ENCODE data around the gene KCNS1.

KCNS1 gene

GRCh38 chr20:45080867-45081624 lies 19.9 kb downstream of the KCNS1 start:
- no peak overlapping the region for H2AFZ ChIP-seq (ENCODE audit: low read length)
- H3K4me1 ChIP-seq (ENCODE audit: insufficient read depth, low read length, severe bottlenecking): no peaks in the 10 kb centered on the region
- H3K27me3 ChIP-seq (ENCODE audit: insufficient read depth, low read length): no peaks in the 10 kb centered on the region
- H3K27ac ChIP-seq (ENCODE audit: low read depth, low read length, poor library complexity, severe bottlenecking): no peak overlapping the region
- no peaks in the 10 kb centered on the region for H3K9me2 ChIP-seq (ENCODE audit: low read depth, low read length)
- no peak overlapping the region for H3K4me3 ChIP-seq (ENCODE audit: low read depth, low read length, poor library complexity, severe bottlenecking)
- H3K79me2 ChIP-seq (ENCODE audit: insufficient read depth, low read length): no peaks in the 10 kb centered on the region
- TF ChIP-seq EZH2 (IDR thresholded peaks at IDR 0.05; ENCODE audit: borderline replicate concordance, low read length): no peak
- TF ChIP-seq CTCF (IDR thresholded peaks at IDR 0.05; ENCODE audit: low read length): peak; percentile 35
- H3K4me2 ChIP-seq (ENCODE audit: low read length): no peak overlapping the region
- H3K9me3 ChIP-seq (ENCODE audit: low read length): 0 out of 2 replicates have a peak, but pooled peaks cover 3% of the 10 kb centered on the region
- no peak overlapping the region for H3K9ac ChIP-seq (ENCODE audit: low read length)
- no peaks in the 10 kb centered on the region for H4K20me1 ChIP-seq (ENCODE audit: insufficient read depth, low read length)
- no peaks in the 10 kb centered on the region for H3F3A ChIP-seq (ENCODE audit: insufficient read depth, low read length)
- H3K36me3 ChIP-seq (ENCODE audit: insufficient read depth, low read length): peaks cover 80% of the 10 kb centered on the region

- no peaks in the 10 kb centered on the region for H4K20me1 ChIP-seq (ENCODE audit: insufficient read depth, low read length)
- no peaks in the 10 kb centered on the region for H3K9me2 ChIP-seq (ENCODE audit: low read depth, low read length)
- H3K4me1 ChIP-seq (ENCODE audit: insufficient read depth, low read length, severe bottlenecking): no peaks in the 10 kb centered on the region
- H2AFZ ChIP-seq (ENCODE audit: low read length): no peak overlapping the region
- TF ChIP-seq EZH2 (IDR thresholded peaks at IDR 0.05; ENCODE audit: borderline replicate concordance, low read length): no peak
- TF ChIP-seq CTCF (IDR thresholded peaks at IDR 0.05; ENCODE audit: low read length): no peak
- H3K4me3 ChIP-seq (ENCODE audit: low read depth, low read length, poor library complexity, severe bottlenecking): no peak overlapping the region
- no peak overlapping the region for H3K4me2 ChIP-seq (ENCODE audit: low read length)
- H3K79me2 ChIP-seq (ENCODE audit: insufficient read depth, low read length): no peaks in the 10 kb centered on the region
- peaks cover 96% of the 10 kb centered on the region for H3K36me3 ChIP-seq (ENCODE audit: insufficient read depth, low read length)
- 0 out of 2 replicates have a peak, but pooled peaks cover 2% of the 10 kb centered on the region for H3K9me3 ChIP-seq (ENCODE audit: low read length)
- H3F3A ChIP-seq (ENCODE audit: insufficient read depth, low read length): no peaks in the 10 kb centered on the region
- no peak overlapping the region for H3K27ac ChIP-seq (ENCODE audit: low read depth, low read length, poor library complexity, severe bottlenecking)
- H3K9ac ChIP-seq (ENCODE audit: low read length): no peak overlapping the region
- H3K27me3 ChIP-seq (ENCODE audit: insufficient read depth, low read length): no peaks in the 10 kb centered on the region
These were observed 23.4 kb downstream of the KCNS1 start for GRCh38 chr20:45077559-45077958.

DNA sequence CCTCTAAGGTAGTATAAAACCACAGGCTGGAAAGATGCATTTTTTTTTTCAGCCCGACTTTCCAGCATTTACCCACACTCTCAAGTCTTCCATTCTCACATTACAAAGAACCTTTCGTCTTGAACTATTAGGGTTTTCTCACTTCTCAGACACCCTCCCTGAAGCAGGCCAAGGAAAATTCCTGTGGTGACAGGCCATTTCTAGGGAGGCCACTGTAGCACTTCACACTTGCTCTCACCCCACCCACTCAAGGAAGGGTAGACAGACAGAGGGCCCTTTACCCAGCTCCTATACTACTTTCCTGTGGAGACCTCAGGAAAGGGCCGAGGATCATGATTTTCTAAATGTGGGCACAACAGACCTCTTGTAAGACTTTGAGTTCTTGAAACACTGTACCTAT lies 27.7 kb downstream of the KCNS1 start:
- no peaks in the 10 kb centered on the region for H3F3A ChIP-seq (ENCODE audit: insufficient read depth, low read length)
- no peaks in the 10 kb centered on the region for H3K79me2 ChIP-seq (ENCODE audit: insufficient read depth, low read length)
- H3K27ac ChIP-seq (ENCODE audit: low read depth, low read length, poor library complexity, severe bottlenecking): no peak overlapping the region
- H3K27me3 ChIP-seq (ENCODE audit: insufficient read depth, low read length): no peaks in the 10 kb centered on the region
- no peaks in the 10 kb centered on the region for H3K9me2 ChIP-seq (ENCODE audit: low read depth, low read length)
- H3K9me3 ChIP-seq (ENCODE audit: low read length): no peaks in the 10 kb centered on the region
- H3K36me3 ChIP-seq (ENCODE audit: insufficient read depth, low read length): peaks cover 79% of the 10 kb centered on the region
- TF ChIP-seq CTCF (IDR thresholded peaks at IDR 0.05; ENCODE audit: low read length) (no peak), EZH2 (IDR thresholded peaks at IDR 0.05; ENCODE audit: borderline replicate concordance, low read length) (no peak)
- no peak overlapping the region for H3K4me3 ChIP-seq (ENCODE audit: low read depth, low read length, poor library complexity, severe bottlenecking)
- no peaks in the 10 kb centered on the region for H3K4me1 ChIP-seq (ENCODE audit: insufficient read depth, low read length, severe bottlenecking)
- H3K4me2 ChIP-seq (ENCODE audit: low read length): no peak overlapping the region
- no peaks in the 10 kb centered on the region for H4K20me1 ChIP-seq (ENCODE audit: insufficient read depth, low read length)
- H3K9ac ChIP-seq (ENCODE audit: low read length): no peak overlapping the region
- H2AFZ ChIP-seq (ENCODE audit: low read length): no peak overlapping the region

All from OCI-LY1 (cell line).